LNCAP (cell line): ENCODE measurements around the gene IFT80.

Source experiments
- CTCF ChIP-seq: fragments of 450-650 bp; IDR thresholded peaks from 2 replicates; pipeline ENCODE4 v1.5.1; 2017; ENCODE audit warnings: mild to moderate bottlenecking

The IFT80 gene

GRCh38 chr3:160435747-160436146 is 36.7 kb upstream of the IFT80 start:
- TF ChIP-seq CTCF = no peak

- no peak for TF ChIP-seq CTCF
These were observed 36.1 kb upstream of the IFT80 start for GRCh38 chr3:160435095-160435494.

DNA sequence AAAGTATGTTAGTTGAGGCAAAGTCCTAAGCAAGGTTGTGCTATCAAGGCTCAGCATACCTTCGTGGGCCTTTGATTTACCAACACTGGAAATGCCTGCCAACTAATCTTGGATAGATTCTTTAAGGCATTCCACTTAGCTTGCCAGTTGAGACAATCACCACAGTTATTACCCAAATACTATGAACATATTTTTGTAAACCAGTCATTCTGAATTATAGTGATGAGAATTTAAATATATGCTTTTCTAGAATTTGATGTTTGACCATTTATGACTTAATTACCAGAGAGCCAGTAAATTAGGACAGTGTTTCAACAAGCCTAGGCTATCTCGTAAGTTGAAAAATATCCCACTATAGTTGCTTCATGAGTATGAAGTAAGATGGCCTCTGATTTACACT is 35.0 kb upstream of the IFT80 start:
- no peak for TF ChIP-seq CTCF

- no peak for TF ChIP-seq CTCF
These were observed 28.9 kb upstream of the IFT80 start for GRCh38 chr3:160427832-160428424.

DNA sequence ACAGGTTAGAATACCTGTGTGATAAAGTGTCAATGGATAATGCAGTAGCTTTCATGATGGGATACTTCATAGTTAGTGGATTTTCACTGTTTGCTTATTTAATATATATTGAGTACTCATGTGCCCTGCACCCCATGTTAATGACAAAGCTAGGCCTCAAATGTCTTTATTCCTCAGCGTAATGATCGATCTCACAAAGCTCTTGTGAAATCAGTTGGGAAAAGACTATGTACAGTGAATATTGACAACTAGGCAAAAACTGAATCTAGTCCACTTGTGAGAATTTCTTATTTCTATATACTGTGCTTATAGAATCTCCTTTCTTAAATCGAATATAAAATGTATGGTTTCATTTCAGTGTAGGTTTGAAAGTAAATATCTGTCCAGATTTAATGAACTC is 18.3 kb upstream of the IFT80 start:
- TF ChIP-seq CTCF = no peak

- TF ChIP-seq CTCF = peak; percentile 83
These were observed 14.7 kb upstream of the IFT80 start for GRCh38 chr3:160413613-160414248.

- TF ChIP-seq CTCF = no peak
These were observed 13.5 kb upstream of the IFT80 start for GRCh38 chr3:160412477-160412876.
